Spleen (tissue), 11 donors: Measurements from ENCODE around the gene TMEM119. TPM values are rescaled to one million over a fixed set of nuclear protein-coding genes. Genes with fewer than 3 reads are reported as not detected.
"Not testable (repeated sequence)": the region's sequence is repeated elsewhere in the genome, so short reads cannot be mapped to it uniquely, and the experiment has no call there.

ENCODE experiments used
- DNase-seq: peaks from one replicate; pipeline ENCODE4 v3.0.0-alpha.2; 2020
- H3K27ac ChIP-seq, 8 donors: fragments of 200-600 bp; sonication (generic) in 7 of 8; 1 replicate in 4 of 8; 2 replicates in 4 of 8; pipeline versions ENCODE4 v1.5.0 to v1.8.0; 2016 to 2021; ENCODE audit warnings: inconsistent platforms in 4 of 8, mild to moderate bottlenecking in 4 of 8, moderate library complexity in 1 of 8
- H3K27me3 ChIP-seq, 7 donors: fragments of 200-600 bp; sonication (generic) in 6 of 7; replicated peaks in 1 of 7; 1 replicate in 4 of 7; 2 replicates in 3 of 7; pipeline versions ENCODE4 v1.5.0 to v1.8.0; 2016 to 2021; ENCODE audit warnings: inconsistent platforms in 3 of 7, mild to moderate bottlenecking in 1 of 7
- H3K36me3 ChIP-seq, 6 donors: fragments of 200-600 bp; sonication (generic) in 5 of 6; 1 replicate in 4 of 6; 2 replicates in 2 of 6; pipeline versions ENCODE4 v1.5.0 to v1.8.0; 2016 to 2021; ENCODE audit warnings: inconsistent platforms in 2 of 6
- H3K4me1 ChIP-seq, 6 donors: fragments of 200-600 bp; sonication (generic) in 5 of 6; 1 replicate in 3 of 6; 2 replicates in 3 of 6; pipeline versions ENCODE4 v1.5.0 to v1.8.0; 2016 to 2021; ENCODE audit warnings: inconsistent platforms in 3 of 6
- H3K4me3 ChIP-seq, 8 donors: fragments of 200-600 bp; sonication (generic) in 7 of 8; 1 replicate in 4 of 8; 2 replicates in 4 of 8; pipeline versions ENCODE4 v1.5.0 to v1.8.0; 2016 to 2021; ENCODE audit warnings: inconsistent platforms in 4 of 8, mild to moderate bottlenecking in 4 of 8, moderate library complexity in 2 of 8
- H3K9me3 ChIP-seq, 8 donors: fragments of 200-600 bp; sonication (generic) in 7 of 8; 1 replicate in 4 of 8; 2 replicates in 4 of 8; pipeline versions ENCODE4 v1.5.0 to v1.8.0; 2016 to 2021; ENCODE audit warnings: inconsistent platforms in 4 of 8
- POLR2A ChIP-seq, 3 donors: fragments of 450-650 bp; IDR thresholded peaks; one replicate each; pipeline ENCODE4 v1.5.1; 2017; ENCODE audit warnings: antibody characterized with exemption in 3 of 3, mild to moderate bottlenecking in 1 of 3
- POLR2AphosphoS5 ChIP-seq, 3 donors: sonication (generic); formaldehyde crosslinking; IDR thresholded peaks; one replicate each; pipeline ENCODE4 v1.5.1; 2017; ENCODE audit warnings: antibody characterized with exemption in 3 of 3
- WGBS, 5 donors: extraction: QIAGEN DNeasy Blood & Tissue Kit in 3 of 5; methylation state at CpG; one replicate each; pipeline versions ENCODE4 v1.1.5 to v1.1.7; 2013 to 2018; 5-methylcytosine and 5-hydroxymethylcytosine counted together
- intact Hi-C: fragments of 100-400 bp; cut with DNase I; formaldehyde crosslinking; loops from one replicate; pipeline ENCODE4 v1.15.0; 2023; ENCODE audit warnings: low total_unique reads
- polyA plus RNA-seq, 3 donors: library from polyadenylated mRNA; stranded (reverse); fragments of 200-250 nt; gene quantifications; one replicate each; pipeline ENCODE4 v1.2.1, GENCODE V29; 2013
- total RNA-seq, 7 donors: library from RNA; depleted of rRNA in 3 of 7; stranded (reverse); fragments of >200 nt in 3 of 7; fragmentation: NEBNext Ultra II Directional in 4 of 7; extraction: Animal tissue kit (Norgen Biotek cat#: 25700) in 4 of 7; gene quantifications; one replicate each; pipeline versions ENCODE4 v1.1.0 to v1.2.1, GENCODE V29; 2016 to 2021
- TF ChIP-seq, protein P1 (sequence below), 11 experiments: fragments of 200-600 bp in 7 of 11; fragments of 450-650 bp in 4 of 11; sonication (generic) in 4 of 11; IDR thresholded peaks in 8 of 11; conservative IDR thresholded peaks in 3 of 11; 1 replicate in 7 of 11; 2 replicates in 4 of 11; pipeline versions ENCODE4 v1.4.0 to v1.8.0; 2016 to 2021; ENCODE audit warnings: antibody characterized with exemption in 11 of 11, inconsistent platforms in 4 of 11, mild to moderate bottlenecking in 1 of 11
- donor health status: healthy with polysubstance abuse.
- donor health status: DM: no; HTN: no; CAD: no; lungs with moderate emphysema.
- donor health status: DM: no; HTN: no; CAD: no.
- donor health status: Bipolar disorder and iron deficiency.
- donor health status: healthy.
- donor health status: DM: no; HTN: no; CAD: no.
- donor health status: DM: yes; HTN: yes; CAD: no.

The TMEM119 gene
- total and polyA plus RNA-seq, 10 donors: 8.8 to 50.0 (median 16.2) TPM

DNA sequence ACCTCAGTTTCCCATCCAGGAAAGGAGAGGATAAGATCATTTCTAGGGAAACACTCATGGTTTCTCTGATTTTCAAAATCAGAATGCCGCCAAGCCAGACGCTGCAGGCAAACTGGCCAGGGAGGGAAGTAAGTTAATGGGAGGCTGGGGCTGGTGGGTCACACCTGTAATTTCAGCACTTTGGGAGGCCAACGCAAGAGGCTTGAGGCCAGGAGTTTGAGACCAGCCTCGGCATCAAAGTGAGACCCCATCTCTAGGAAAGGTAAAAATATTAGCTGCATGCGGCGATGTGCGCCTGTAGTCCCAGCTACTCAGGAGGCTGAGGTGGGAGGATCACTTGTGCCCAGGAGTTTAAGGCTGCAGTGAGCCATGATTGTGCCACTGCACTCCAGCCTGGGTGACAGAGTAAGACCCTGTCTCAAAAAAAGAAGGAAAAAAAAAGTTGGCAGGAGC is 35.2 kb upstream of the TMEM119 start:
- Histone ChIP-seq H3K27ac (peak overlapping the region; percentile 67 to 97 (median 90)), H3K9me3 (no peaks in the 10 kb centered on the region), H3K4me3 (peak overlapping the region; percentile 33 to 76 (median 55)), H3K36me3 (no peaks in the 10 kb centered on the region), H3K4me1 (peaks cover 58 to 100% (median 95%) of the 10 kb centered on the region in 6 donors), H3K27me3 (no peaks in the 10 kb centered on the region)
- TF ChIP-seq POLR2A (IDR thresholded peaks at IDR 0.05): no peak
- TF ChIP-seq POLR2AphosphoS5 (IDR thresholded peaks at IDR 0.05): no peak
- TF ChIP-seq, protein P1, sequence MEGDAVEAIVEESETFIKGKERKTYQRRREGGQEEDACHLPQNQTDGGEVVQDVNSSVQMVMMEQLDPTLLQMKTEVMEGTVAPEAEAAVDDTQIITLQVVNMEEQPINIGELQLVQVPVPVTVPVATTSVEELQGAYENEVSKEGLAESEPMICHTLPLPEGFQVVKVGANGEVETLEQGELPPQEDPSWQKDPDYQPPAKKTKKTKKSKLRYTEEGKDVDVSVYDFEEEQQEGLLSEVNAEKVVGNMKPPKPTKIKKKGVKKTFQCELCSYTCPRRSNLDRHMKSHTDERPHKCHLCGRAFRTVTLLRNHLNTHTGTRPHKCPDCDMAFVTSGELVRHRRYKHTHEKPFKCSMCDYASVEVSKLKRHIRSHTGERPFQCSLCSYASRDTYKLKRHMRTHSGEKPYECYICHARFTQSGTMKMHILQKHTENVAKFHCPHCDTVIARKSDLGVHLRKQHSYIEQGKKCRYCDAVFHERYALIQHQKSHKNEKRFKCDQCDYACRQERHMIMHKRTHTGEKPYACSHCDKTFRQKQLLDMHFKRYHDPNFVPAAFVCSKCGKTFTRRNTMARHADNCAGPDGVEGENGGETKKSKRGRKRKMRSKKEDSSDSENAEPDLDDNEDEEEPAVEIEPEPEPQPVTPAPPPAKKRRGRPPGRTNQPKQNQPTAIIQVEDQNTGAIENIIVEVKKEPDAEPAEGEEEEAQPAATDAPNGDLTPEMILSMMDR (IDR thresholded peaks at IDR 0.05 in 8 of 11, conservative IDR thresholded peaks at IDR 0.05 in 3 of 11): no peak
- intact Hi-C loops: no loop called here
- peak; percentile 73 for DNase-seq
- WGBS, 5 donors: 58 to 74% (median 67%) methylated on average over 7 of the region's 7 CpGs

DNA sequence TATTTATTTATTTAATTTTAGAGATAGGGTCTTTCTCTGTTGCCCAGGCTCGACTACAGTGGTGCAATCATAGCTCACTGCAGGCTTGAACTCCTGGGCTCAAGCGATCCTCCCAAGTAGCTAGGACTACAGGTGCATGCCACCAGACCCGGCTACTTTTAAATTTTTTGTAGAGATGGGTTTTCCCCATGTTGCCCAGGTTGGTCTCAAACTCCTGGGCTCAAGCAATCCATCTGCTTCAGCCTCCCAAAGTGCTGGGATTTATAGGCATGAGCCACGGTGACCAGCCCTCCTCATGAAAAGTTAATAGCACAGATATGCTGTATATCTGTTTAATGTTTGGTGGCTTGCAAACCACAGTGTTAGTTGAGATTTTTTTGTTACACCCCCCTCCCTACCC is 33.4 kb upstream of the TMEM119 start:
- Histone ChIP-seq H3K4me1 (peaks cover 58 to 100% (median 95%) of the 10 kb centered on the region in 6 donors), H3K27ac (peak overlapping the region; percentile 51 to 97 (median 90)), H3K4me3 (peak overlapping the region in 6 of 8 donors; percentile 37 to 76 (median 56)), H3K36me3 (peaks cover 0 to 15% (median 1%) of the 10 kb centered on the region in 6 donors)
- 75 to 87% (median 84%) methylated on average over 4 of the region's 4 CpGs for WGBS, 5 donors
- H3K9me3 ChIP-seq, intact Hi-C loops, DNase-seq, H3K27me3 ChIP-seq: not testable (repeated sequence)

DNA sequence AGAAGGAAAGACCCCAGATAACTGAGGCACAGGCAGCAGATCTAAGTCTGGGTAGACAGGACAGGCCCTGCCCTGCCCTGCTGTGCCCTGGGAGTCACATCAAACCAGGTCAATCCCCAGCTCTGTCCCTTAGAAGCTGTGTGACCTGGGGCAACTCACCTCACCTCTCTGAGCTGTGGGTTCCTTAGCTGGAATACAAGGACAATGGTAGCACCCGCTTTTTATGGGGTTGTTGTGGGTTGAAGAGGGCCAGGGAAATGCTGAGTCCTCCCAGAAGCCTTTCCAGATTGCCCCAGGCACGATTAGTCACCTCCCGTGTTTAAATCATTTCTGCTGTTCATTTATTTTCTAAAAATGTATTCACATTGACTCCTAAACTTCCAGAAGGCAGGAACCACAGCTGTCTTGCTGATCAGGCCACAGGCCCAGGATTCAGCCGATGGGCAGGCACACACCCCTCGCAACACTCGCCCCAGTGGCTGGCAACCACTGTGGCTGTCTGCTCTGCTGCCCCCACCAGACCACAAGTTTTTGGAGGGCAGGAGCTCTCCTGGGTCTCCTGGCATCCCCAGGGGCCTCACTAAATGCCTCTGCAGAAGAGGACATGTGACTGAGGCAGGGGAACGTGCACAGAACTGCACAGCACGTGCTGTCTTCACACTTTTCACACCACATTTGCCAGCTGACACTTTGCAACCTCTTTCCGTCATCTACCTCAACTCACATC is 32.8 kb upstream of the TMEM119 start:
- Histone ChIP-seq H3K4me1 (peaks cover 52 to 100% (median 91%) of the 10 kb centered on the region in 6 donors), H3K9me3 (no peaks in the 10 kb centered on the region), H3K27me3 (no peaks in the 10 kb centered on the region), H3K4me3 (peak overlapping the region in 6 of 8 donors; percentile 22 to 76 (median 56)), H3K36me3 (peaks cover 0 to 20% (median 2%) of the 10 kb centered on the region in 6 donors), H3K27ac (peak overlapping the region; percentile 40 to 97 (median 90))
- DNase-seq: peak; percentile 79
- 51 to 58% (median 56%) methylated on average over 9 of the region's 9 CpGs for WGBS, 5 donors
- TF ChIP-seq, protein P1 (IDR thresholded peaks at IDR 0.05 in 8 of 11, conservative IDR thresholded peaks at IDR 0.05 in 3 of 11): no peak
- TF ChIP-seq POLR2AphosphoS5 (IDR thresholded peaks at IDR 0.05): peak; percentile 11 to 35 (median 14)
- no peak for TF ChIP-seq POLR2A (IDR thresholded peaks at IDR 0.05)
- intact Hi-C loops: no loop called here

- intact Hi-C loops: no loop called here
- H3K4me3 ChIP-seq: peak overlapping the region in 6 of 8 donors; percentile 22 to 76 (median 54)
- H3K4me1 ChIP-seq: peaks cover 50 to 100% (median 86%) of the 10 kb centered on the region in 6 donors
- WGBS, 5 donors: 46 to 68% (median 58%) methylated on average over 15 to 17 of the region's 17 CpGs
- H3K27ac ChIP-seq: peak overlapping the region; percentile 40 to 97 (median 90)
- TF ChIP-seq POLR2AphosphoS5 (IDR thresholded peaks at IDR 0.05) (peak; percentile 24 to 44 (median 32)), POLR2A (IDR thresholded peaks at IDR 0.05) (no peak)
- TF ChIP-seq, protein P1 (IDR thresholded peaks at IDR 0.05 in 8 of 11, conservative IDR thresholded peaks at IDR 0.05 in 3 of 11): no peak
- no peaks in the 10 kb centered on the region for H3K9me3 ChIP-seq
- no peaks in the 10 kb centered on the region for H3K27me3 ChIP-seq
- peaks cover 0 to 27% (median 4%) of the 10 kb centered on the region in 6 donors for H3K36me3 ChIP-seq
- DNase-seq: peak; percentile 82
Observed at GRCh38 chr12:108629824-108630476, 32.1 kb upstream of the TMEM119 start.
